ENCODE measurements around the gene IGFN1.
A peak's percentile ranks its signal among the peaks of the same experiment; 100 is the strongest.
"Not testable (repeated sequence)": the region's sequence is repeated elsewhere in the genome, so short reads cannot be mapped to it uniquely, and the experiment has no call there.

Gene IGFN1

GRCh38 chr1:201253411-201253810, 62.8 kb downstream of the IGFN1 start:
- no peak overlapping the region for H3K4me3 ChIP-seq (ENCODE audit: low read length)
- no peak overlapping the region for H3K27ac ChIP-seq (ENCODE audit: low read depth, low read length)
- H3K27me3 ChIP-seq (ENCODE audit: insufficient read depth, low read length) = no peaks in the 10 kb centered on the region
- no peaks in the 10 kb centered on the region for H3K36me3 ChIP-seq (ENCODE audit: insufficient read depth, low read length)
- 92% methylated on average over 10 of the region's 10 CpGs for WGBS
- H3K9me3 ChIP-seq (ENCODE audit: insufficient read depth, low read depth, low read length) = no peaks in the 10 kb centered on the region
- no peaks in the 10 kb centered on the region for H3K4me1 ChIP-seq (ENCODE audit: insufficient read depth, low read length)
- no peak overlapping the region for H3K9ac ChIP-seq (ENCODE audit: low read depth, low read length)

GRCh38 chr1:201253906-201254624, 63.4 kb downstream of the IGFN1 start:
- Histone ChIP-seq H3K9me3 (ENCODE audit: insufficient read depth, low read depth, low read length) (no peaks in the 10 kb centered on the region), H3K4me1 (ENCODE audit: insufficient read depth, low read length) (no peaks in the 10 kb centered on the region), H3K36me3 (ENCODE audit: insufficient read depth, low read length) (no peaks in the 10 kb centered on the region), H3K4me3 (ENCODE audit: low read length) (no peak overlapping the region), H3K27ac (ENCODE audit: low read depth, low read length) (no peak overlapping the region), H3K9ac (ENCODE audit: low read depth, low read length) (no peak overlapping the region), H3K27me3 (ENCODE audit: insufficient read depth, low read length) (no peaks in the 10 kb centered on the region)
- WGBS = 89% methylated on average over 9 of the region's 9 CpGs

- H3K9me3 ChIP-seq (ENCODE audit: insufficient read depth, low read depth, low read length) = no peaks in the 10 kb centered on the region
- no peaks in the 10 kb centered on the region for H3K4me1 ChIP-seq (ENCODE audit: insufficient read depth, low read length)
- no peak overlapping the region for H3K4me3 ChIP-seq (ENCODE audit: low read length)
- H3K9ac ChIP-seq (ENCODE audit: low read depth, low read length) = no peak overlapping the region
- H3K27ac ChIP-seq (ENCODE audit: low read depth, low read length) = no peak overlapping the region
- H3K36me3 ChIP-seq (ENCODE audit: insufficient read depth, low read length) = no peaks in the 10 kb centered on the region
- 67% methylated on average over 24 of the region's 24 CpGs for WGBS
- no peaks in the 10 kb centered on the region for H3K27me3 ChIP-seq (ENCODE audit: insufficient read depth, low read length)
Observed at GRCh38 chr1:201254625-201255478, 64.2 kb downstream of the IGFN1 start.

- Histone ChIP-seq H3K4me1 (ENCODE audit: insufficient read depth, low read length) (no peaks in the 10 kb centered on the region; the same call in 1 of the 2 replicates), H3K9me3 (ENCODE audit: insufficient read depth, low read depth, low read length) (no peaks in the 10 kb centered on the region), H3K4me3 (ENCODE audit: low read length) (no peak overlapping the region), H3K9ac (ENCODE audit: low read depth, low read length) (no peak overlapping the region), H3K36me3 (ENCODE audit: insufficient read depth, low read length) (no peaks in the 10 kb centered on the region), H3K27ac (ENCODE audit: low read depth, low read length) (no peak overlapping the region), H3K27me3 (ENCODE audit: insufficient read depth, low read length) (peaks cover 5% of the 10 kb centered on the region)
- 91% methylated on average over 17 of the region's 17 CpGs for WGBS
Observed at GRCh38 chr1:201255479-201256362, 65.1 kb downstream of the IGFN1 start.

GRCh38 chr1:201258132-201258531, 67.5 kb downstream of the IGFN1 start:
- not testable (repeated sequence) for H3K4me3 ChIP-seq (ENCODE audit: low read length); H3K36me3 ChIP-seq (ENCODE audit: insufficient read depth, low read length); H3K4me1 ChIP-seq (ENCODE audit: insufficient read depth, low read length); H3K27ac ChIP-seq (ENCODE audit: low read depth, low read length); H3K9ac ChIP-seq (ENCODE audit: low read depth, low read length); H3K9me3 ChIP-seq (ENCODE audit: insufficient read depth, low read depth, low read length)
- peaks cover 11% of the 10 kb centered on the region for H3K27me3 ChIP-seq (ENCODE audit: insufficient read depth, low read length)

- H3K9me3 ChIP-seq (ENCODE audit: insufficient read depth, low read depth, low read length) = no peaks in the 10 kb centered on the region
- no peak overlapping the region for H3K4me3 ChIP-seq (ENCODE audit: low read length)
- H3K9ac ChIP-seq (ENCODE audit: low read depth, low read length) = no peak overlapping the region
- H3K27me3 ChIP-seq (ENCODE audit: insufficient read depth, low read length) = peaks cover 11% of the 10 kb centered on the region
- no peak overlapping the region for H3K27ac ChIP-seq (ENCODE audit: low read depth, low read length)
- H3K4me1 ChIP-seq (ENCODE audit: insufficient read depth, low read length) = no peaks in the 10 kb centered on the region; the same call in 1 of the 2 replicates
- 92% methylated on average over 14 of the region's 14 CpGs for WGBS
- H3K36me3 ChIP-seq (ENCODE audit: insufficient read depth, low read length) = no peaks in the 10 kb centered on the region
Observed at GRCh38 chr1:201258763-201259230, 68.2 kb downstream of the IGFN1 start.

GRCh38 chr1:201259476-201260235, 69.0 kb downstream of the IGFN1 start:
- peak overlapping the region; percentile 58 for H3K4me3 ChIP-seq (ENCODE audit: low read length)
- H3K27ac ChIP-seq (ENCODE audit: low read depth, low read length) = no peak overlapping the region

GRCh38 chr1:201260236-201260590, 69.6 kb downstream of the IGFN1 start:
- H3K9ac ChIP-seq (ENCODE audit: low read depth, low read length) = no peak overlapping the region
- H3K4me3 ChIP-seq (ENCODE audit: low read length) = peak overlapping the region; percentile 58
- H3K36me3 ChIP-seq (ENCODE audit: insufficient read depth, low read length) = no peaks in the 10 kb centered on the region
- no peak overlapping the region for H3K27ac ChIP-seq (ENCODE audit: low read depth, low read length)
- peaks cover 11% of the 10 kb centered on the region for H3K27me3 ChIP-seq (ENCODE audit: insufficient read depth, low read length)
- H3K4me1 ChIP-seq (ENCODE audit: insufficient read depth, low read length) = no peaks in the 10 kb centered on the region; the same call in 1 of the 2 replicates
- H3K9me3 ChIP-seq (ENCODE audit: insufficient read depth, low read depth, low read length) = no peaks in the 10 kb centered on the region
- 68% methylated on average over 10 of the region's 11 CpGs for WGBS

More at GRCh38 chr1:201259476-201260235, 69.0 kb downstream of the IGFN1 start:
- Histone ChIP-seq H3K9ac (ENCODE audit: low read depth, low read length) (0 out of 2 replicates have a peak overlapping the region, but pooled peaks have one; percentile 39), H3K36me3 (ENCODE audit: insufficient read depth, low read length) (no peaks in the 10 kb centered on the region), H3K4me1 (ENCODE audit: insufficient read depth, low read length) (no peaks in the 10 kb centered on the region; the same call in 1 of the 2 replicates), H3K9me3 (ENCODE audit: insufficient read depth, low read depth, low read length) (no peaks in the 10 kb centered on the region), H3K27me3 (ENCODE audit: insufficient read depth, low read length) (peaks cover 11% of the 10 kb centered on the region)
- 16% methylated on average over 27 of the region's 28 CpGs for WGBS

- no peaks in the 10 kb centered on the region for H3K36me3 ChIP-seq (ENCODE audit: insufficient read depth, low read length)
- no peaks in the 10 kb centered on the region for H3K9me3 ChIP-seq (ENCODE audit: insufficient read depth, low read depth, low read length)
- H3K27ac ChIP-seq (ENCODE audit: low read depth, low read length) = no peak overlapping the region
- no peak overlapping the region for H3K4me3 ChIP-seq (ENCODE audit: low read length)
- H3K9ac ChIP-seq (ENCODE audit: low read depth, low read length) = no peak overlapping the region
- H3K4me1 ChIP-seq (ENCODE audit: insufficient read depth, low read length) = no peaks in the 10 kb centered on the region; the same call in 1 of the 2 replicates
- H3K27me3 ChIP-seq (ENCODE audit: insufficient read depth, low read length) = peaks cover 11% of the 10 kb centered on the region
- WGBS = 95% methylated on average over 8 of the region's 8 CpGs
Observed at GRCh38 chr1:201260648-201261311, 70.2 kb downstream of the IGFN1 start.

All from HUES64 (cell line).